Transverse colon (tissue), 4 donors: ENCODE measurements around the gene BHLHA9.

Experiments used
- EP300 ChIP-seq: sonication (generic); formaldehyde crosslinking; IDR thresholded peaks from one replicate; pipeline ENCODE4 v1.6.1; 2017; ENCODE audit warnings: antibody characterized with exemption, low read depth
- POLR2A ChIP-seq: fragments of 450-650 bp; IDR thresholded peaks from one replicate; pipeline ENCODE4 v1.6.1; 2016; ENCODE audit warnings: antibody characterized with exemption, mild to moderate bottlenecking, moderate library complexity
- POLR2AphosphoS5 ChIP-seq, 3 donors: sonication (generic); formaldehyde crosslinking; IDR thresholded peaks; one replicate each; pipeline ENCODE4 v1.6.1; 2016; ENCODE audit warnings: antibody characterized with exemption in 3 of 3
- TF ChIP-seq, protein P1 (sequence below), 5 experiments: fragments of 200-600 bp in 3 of 5; fragments of 450-650 bp in 2 of 5; sonication (generic) in 3 of 5; IDR thresholded peaks; 1 replicate in 2 of 5; 2 replicates in 3 of 5; pipeline ENCODE4 v1.5.1; 2016 to 2017; ENCODE audit warnings: antibody characterized with exemption in 5 of 5, inconsistent platforms in 3 of 5, mild to moderate bottlenecking in 2 of 5, moderate library complexity in 1 of 5

GRCh38 chr17:1312261-1312870 is 42.1 kb downstream of the BHLHA9 start:
- TF ChIP-seq, protein P1, sequence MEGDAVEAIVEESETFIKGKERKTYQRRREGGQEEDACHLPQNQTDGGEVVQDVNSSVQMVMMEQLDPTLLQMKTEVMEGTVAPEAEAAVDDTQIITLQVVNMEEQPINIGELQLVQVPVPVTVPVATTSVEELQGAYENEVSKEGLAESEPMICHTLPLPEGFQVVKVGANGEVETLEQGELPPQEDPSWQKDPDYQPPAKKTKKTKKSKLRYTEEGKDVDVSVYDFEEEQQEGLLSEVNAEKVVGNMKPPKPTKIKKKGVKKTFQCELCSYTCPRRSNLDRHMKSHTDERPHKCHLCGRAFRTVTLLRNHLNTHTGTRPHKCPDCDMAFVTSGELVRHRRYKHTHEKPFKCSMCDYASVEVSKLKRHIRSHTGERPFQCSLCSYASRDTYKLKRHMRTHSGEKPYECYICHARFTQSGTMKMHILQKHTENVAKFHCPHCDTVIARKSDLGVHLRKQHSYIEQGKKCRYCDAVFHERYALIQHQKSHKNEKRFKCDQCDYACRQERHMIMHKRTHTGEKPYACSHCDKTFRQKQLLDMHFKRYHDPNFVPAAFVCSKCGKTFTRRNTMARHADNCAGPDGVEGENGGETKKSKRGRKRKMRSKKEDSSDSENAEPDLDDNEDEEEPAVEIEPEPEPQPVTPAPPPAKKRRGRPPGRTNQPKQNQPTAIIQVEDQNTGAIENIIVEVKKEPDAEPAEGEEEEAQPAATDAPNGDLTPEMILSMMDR (IDR thresholded peaks at IDR 0.05) = no peak
- no peak for TF ChIP-seq POLR2A
- TF ChIP-seq EP300 = no peak
- no peak for TF ChIP-seq POLR2AphosphoS5 (IDR thresholded peaks at IDR 0.05)
